Upper lobe of left lung (tissue), 4 donors: ENCODE measurements around the gene ADIPOQ.

Source experiments
- EP300 ChIP-seq, 4 donors: sonication (generic); formaldehyde crosslinking; IDR thresholded peaks; one replicate each; pipeline ENCODE4 v1.5.1; 2017; ENCODE audit warnings: antibody characterized with exemption in 4 of 4, control low read depth in 2 of 4
- POLR2AphosphoS5 ChIP-seq, 2 donors: sonication (generic); formaldehyde crosslinking; IDR thresholded peaks; one replicate each; pipeline ENCODE4 v1.5.1; 2017; ENCODE audit warnings: antibody characterized with exemption in 2 of 2
- TF ChIP-seq, protein P1 (sequence below), 6 experiments: fragments of 450-650 bp in 4 of 6; fragments of 200-600 bp in 2 of 6; sonication (generic) in 2 of 6; IDR thresholded peaks; one replicate each; pipeline ENCODE4 v1.5.1; 2016 to 2019; ENCODE audit warnings: antibody characterized with exemption in 6 of 6

DNA sequence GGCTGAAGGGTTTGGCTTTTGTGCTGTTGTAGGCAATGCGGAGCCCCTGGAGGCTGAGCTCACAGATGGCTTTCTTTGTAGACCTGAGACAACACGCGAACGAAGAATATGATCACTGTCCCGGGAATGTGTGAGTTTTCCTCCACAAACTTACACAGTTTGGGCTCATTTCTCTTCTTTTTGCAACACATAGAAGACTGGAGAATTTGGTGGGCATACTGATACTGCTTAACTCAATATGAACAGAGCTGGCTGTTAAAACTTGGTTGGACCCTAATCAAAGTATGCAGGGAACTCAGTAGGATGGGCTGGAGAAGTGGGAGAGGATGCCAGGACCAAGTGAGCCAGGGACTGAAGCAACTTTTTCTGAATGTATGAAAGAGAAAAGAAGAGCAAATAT, 24.0 kb upstream of the ADIPOQ start:
- TF ChIP-seq POLR2AphosphoS5 (IDR thresholded peaks at IDR 0.05) (no peak), EP300 (IDR thresholded peaks at IDR 0.05) (no peak)
- TF ChIP-seq, protein P1, sequence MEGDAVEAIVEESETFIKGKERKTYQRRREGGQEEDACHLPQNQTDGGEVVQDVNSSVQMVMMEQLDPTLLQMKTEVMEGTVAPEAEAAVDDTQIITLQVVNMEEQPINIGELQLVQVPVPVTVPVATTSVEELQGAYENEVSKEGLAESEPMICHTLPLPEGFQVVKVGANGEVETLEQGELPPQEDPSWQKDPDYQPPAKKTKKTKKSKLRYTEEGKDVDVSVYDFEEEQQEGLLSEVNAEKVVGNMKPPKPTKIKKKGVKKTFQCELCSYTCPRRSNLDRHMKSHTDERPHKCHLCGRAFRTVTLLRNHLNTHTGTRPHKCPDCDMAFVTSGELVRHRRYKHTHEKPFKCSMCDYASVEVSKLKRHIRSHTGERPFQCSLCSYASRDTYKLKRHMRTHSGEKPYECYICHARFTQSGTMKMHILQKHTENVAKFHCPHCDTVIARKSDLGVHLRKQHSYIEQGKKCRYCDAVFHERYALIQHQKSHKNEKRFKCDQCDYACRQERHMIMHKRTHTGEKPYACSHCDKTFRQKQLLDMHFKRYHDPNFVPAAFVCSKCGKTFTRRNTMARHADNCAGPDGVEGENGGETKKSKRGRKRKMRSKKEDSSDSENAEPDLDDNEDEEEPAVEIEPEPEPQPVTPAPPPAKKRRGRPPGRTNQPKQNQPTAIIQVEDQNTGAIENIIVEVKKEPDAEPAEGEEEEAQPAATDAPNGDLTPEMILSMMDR (IDR thresholded peaks at IDR 0.05), result no peak
